ENCODE data around the gene DAAM1. TPM values are rescaled to one million over a fixed set of nuclear protein-coding genes. Genes with fewer than 3 reads are reported as not detected.

Gene DAAM1
- total RNA-seq, 2 experiments from 2014 or later: 30.1 to 72.8 TPM

DNA sequence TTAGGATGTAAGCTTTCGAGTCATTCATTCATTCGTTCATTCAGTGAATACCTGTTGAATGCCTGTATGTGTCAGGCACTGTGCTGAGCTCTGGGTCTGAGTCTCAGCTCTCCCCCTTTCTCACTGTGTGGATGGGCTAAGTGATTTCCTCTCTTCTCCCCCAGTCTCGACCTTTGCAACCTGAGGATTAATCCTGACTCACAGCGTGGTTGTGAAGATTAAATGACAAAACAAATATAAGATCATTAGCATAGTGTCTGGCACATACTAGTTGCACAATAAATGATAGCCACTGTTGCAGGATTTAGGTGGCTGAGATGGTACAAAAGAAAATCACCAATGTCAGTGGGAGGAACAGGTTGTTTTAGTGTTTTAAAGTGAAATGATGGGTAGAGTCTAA, 140.0 kb downstream of the DAAM1 start:
- Histone ChIP-seq H3K9me3 (ENCODE audit: low read length) (no peaks in the 10 kb centered on the region), H3K36me3 (ENCODE audit: insufficient read depth, low read length) (peaks cover 93% of the 10 kb centered on the region), H3K4me2 (ENCODE audit: low read length) (no peak overlapping the region), H3K79me2 (ENCODE audit: insufficient read depth, low read depth, low read length) (no peaks in the 10 kb centered on the region), H4K20me1 (ENCODE audit: insufficient read depth, low read length) (no peaks in the 10 kb centered on the region), H3K9me2 (ENCODE audit: insufficient read depth, low read length) (no peaks in the 10 kb centered on the region), H3K27ac (ENCODE audit: low read depth, low read length, poor library complexity, severe bottlenecking) (no peak overlapping the region), H2AFZ (ENCODE audit: low read length) (no peak overlapping the region), H3K4me3 (ENCODE audit: low read depth, low read length, poor library complexity, severe bottlenecking) (no peak overlapping the region), H3K4me1 (ENCODE audit: insufficient read depth, low read length, poor library complexity, severe bottlenecking) (peaks cover 18% of the 10 kb centered on the region)
- no peak for DNase-seq (ENCODE audit: low spot score)
- TF ChIP-seq EZH2phosphoT487 (IDR thresholded peaks at IDR 0.05; ENCODE audit: borderline replicate concordance, low read depth, low read length): no peak
- TF ChIP-seq, protein P1, sequence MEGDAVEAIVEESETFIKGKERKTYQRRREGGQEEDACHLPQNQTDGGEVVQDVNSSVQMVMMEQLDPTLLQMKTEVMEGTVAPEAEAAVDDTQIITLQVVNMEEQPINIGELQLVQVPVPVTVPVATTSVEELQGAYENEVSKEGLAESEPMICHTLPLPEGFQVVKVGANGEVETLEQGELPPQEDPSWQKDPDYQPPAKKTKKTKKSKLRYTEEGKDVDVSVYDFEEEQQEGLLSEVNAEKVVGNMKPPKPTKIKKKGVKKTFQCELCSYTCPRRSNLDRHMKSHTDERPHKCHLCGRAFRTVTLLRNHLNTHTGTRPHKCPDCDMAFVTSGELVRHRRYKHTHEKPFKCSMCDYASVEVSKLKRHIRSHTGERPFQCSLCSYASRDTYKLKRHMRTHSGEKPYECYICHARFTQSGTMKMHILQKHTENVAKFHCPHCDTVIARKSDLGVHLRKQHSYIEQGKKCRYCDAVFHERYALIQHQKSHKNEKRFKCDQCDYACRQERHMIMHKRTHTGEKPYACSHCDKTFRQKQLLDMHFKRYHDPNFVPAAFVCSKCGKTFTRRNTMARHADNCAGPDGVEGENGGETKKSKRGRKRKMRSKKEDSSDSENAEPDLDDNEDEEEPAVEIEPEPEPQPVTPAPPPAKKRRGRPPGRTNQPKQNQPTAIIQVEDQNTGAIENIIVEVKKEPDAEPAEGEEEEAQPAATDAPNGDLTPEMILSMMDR (conservative IDR thresholded peaks at IDR 0.05; ENCODE audit: low read length): no peak
- ChIA-PET CTCF (ENCODE audit: unreplicated experiment) (no interaction called here), POLR2A (interaction anchor here (1.3 to 1.4 kb wide), 2 partner anchors 9 to 12 kb away, joined by 6 to 12 read pairs; no protein-coding TSS in a partner anchor)
- BruUV-seq (replicated peaks): no TSS peak
- intact Hi-C loops (cut with micrococcal nuclease; ENCODE audit: unreplicated experiment): no loop called here

GRCh38 chr14:59330455-59330854, 142.0 kb downstream of the DAAM1 start:
- peaks cover 99% of the 10 kb centered on the region for H3K36me3 ChIP-seq (ENCODE audit: insufficient read depth, low read length)
- H4K20me1 ChIP-seq (ENCODE audit: insufficient read depth, low read length): no peaks in the 10 kb centered on the region
- H3K4me1 ChIP-seq (ENCODE audit: insufficient read depth, low read length, poor library complexity, severe bottlenecking): peaks cover 18% of the 10 kb centered on the region
- peak overlapping the region; percentile 53 for H3K4me2 ChIP-seq (ENCODE audit: low read length)
- no peaks in the 10 kb centered on the region for H3K9me2 ChIP-seq (ENCODE audit: insufficient read depth, low read length)
- ChIA-PET POLR2A (interaction anchor here (0.7 to 1.5 kb wide), 7 partner anchors 9 to 39 kb away, joined by 3 to 11 read pairs (median 3); no protein-coding TSS in a partner anchor), CTCF (ENCODE audit: unreplicated experiment) (interaction anchor here (0.6 to 1.0 kb wide), 3 partner anchors 27 to 145 kb away, joined by 3 read pairs; partner anchors contain the start of gene DAAM1)
- H3K79me2 ChIP-seq (ENCODE audit: insufficient read depth, low read depth, low read length): no peaks in the 10 kb centered on the region
- no TSS peak for BruUV-seq (replicated peaks)
- no peak overlapping the region for H3K4me3 ChIP-seq (ENCODE audit: low read depth, low read length, poor library complexity, severe bottlenecking)
- H3K9me3 ChIP-seq (ENCODE audit: low read length): no peaks in the 10 kb centered on the region
- TF ChIP-seq, protein P1 (conservative IDR thresholded peaks at IDR 0.05; ENCODE audit: low read length): peak; percentile 49; the same call in 1 of the 2 replicates
- no peak for TF ChIP-seq EZH2phosphoT487 (IDR thresholded peaks at IDR 0.05; ENCODE audit: borderline replicate concordance, low read depth, low read length)
- intact Hi-C loops (cut with micrococcal nuclease; ENCODE audit: unreplicated experiment): no loop called here
- H3K27ac ChIP-seq (ENCODE audit: low read depth, low read length, poor library complexity, severe bottlenecking): peak overlapping the region; percentile 32
- peak; percentile 64 for DNase-seq (ENCODE audit: low spot score)
- no peak overlapping the region; the same call in 1 of the 2 replicates for H2AFZ ChIP-seq (ENCODE audit: low read length)

- Histone ChIP-seq H4K20me1 (ENCODE audit: insufficient read depth, low read length) (no peaks in the 10 kb centered on the region), H3K4me2 (ENCODE audit: low read length) (no peak overlapping the region), H3K36me3 (ENCODE audit: insufficient read depth, low read length) (peaks cover 98% of the 10 kb centered on the region), H3K4me3 (ENCODE audit: low read depth, low read length, poor library complexity, severe bottlenecking) (no peak overlapping the region), H3K27ac (ENCODE audit: low read depth, low read length, poor library complexity, severe bottlenecking) (no peak overlapping the region), H3K9me2 (ENCODE audit: insufficient read depth, low read length) (no peaks in the 10 kb centered on the region), H2AFZ (ENCODE audit: low read length) (no peak overlapping the region), H3K9me3 (ENCODE audit: low read length) (no peaks in the 10 kb centered on the region), H3K79me2 (ENCODE audit: insufficient read depth, low read depth, low read length) (no peaks in the 10 kb centered on the region), H3K4me1 (ENCODE audit: insufficient read depth, low read length, poor library complexity, severe bottlenecking) (peaks cover 18% of the 10 kb centered on the region)
- BruUV-seq (replicated peaks): no TSS peak
- POLR2A ChIA-PET: interaction anchor here (1.0 to 1.5 kb wide), 4 partner anchors 9 to 1025 kb away, joined by 4 to 5 read pairs (median 5); no protein-coding TSS in a partner anchor
- no peak for TF ChIP-seq EZH2phosphoT487 (IDR thresholded peaks at IDR 0.05; ENCODE audit: borderline replicate concordance, low read depth, low read length)
- TF ChIP-seq, protein P1 (conservative IDR thresholded peaks at IDR 0.05; ENCODE audit: low read length): no peak
- CTCF ChIA-PET (ENCODE audit: unreplicated experiment): no interaction called here
- DNase-seq (ENCODE audit: low spot score): no peak
- intact Hi-C loops (cut with micrococcal nuclease; ENCODE audit: unreplicated experiment): no loop called here
Observed at GRCh38 chr14:59331217-59331616, 142.8 kb downstream of the DAAM1 start.

Data from OCI-LY7 (cell line).